ENCODE results near the gene JAK1.

JAK1 gene

DNA sequence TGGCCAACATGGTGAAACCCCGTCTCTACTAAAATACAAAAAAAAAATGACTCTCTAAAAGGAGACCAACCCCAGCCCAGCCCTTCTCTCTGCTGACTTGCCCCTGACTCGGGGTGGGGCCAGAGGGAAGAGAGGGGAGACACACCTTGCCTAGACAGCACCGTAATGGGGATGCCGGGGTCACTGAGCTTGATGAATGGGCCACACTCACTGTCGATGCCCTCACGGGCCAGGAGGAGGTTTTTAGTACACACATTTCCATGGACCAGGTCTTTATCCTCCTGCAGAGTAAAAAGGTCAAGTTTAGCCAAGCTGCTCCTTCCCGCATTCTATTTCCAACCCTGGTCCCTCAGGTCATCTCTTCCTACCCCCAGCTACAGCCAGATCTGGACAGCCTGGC, 121.7 kb downstream of the JAK1 start:
- TF ChIP-seq ZBTB48 (tag by site-specific recombination; IDR thresholded peaks at IDR 0.05) (no peak), ZNF837 (tag by site-specific recombination; IDR thresholded peaks at IDR 0.05) (no peak), WT1 (tag by site-specific recombination; IDR thresholded peaks at IDR 0.05) (no peak), ZSCAN30 (tag by site-specific recombination; IDR thresholded peaks at IDR 0.05) (no peak), ZNF423 (tag by site-specific recombination; IDR thresholded peaks at IDR 0.05) (no peak), ZNF555 (tag by site-specific recombination; conservative IDR thresholded peaks at IDR 0.05) (no peak), KLF9 (tag by site-specific recombination; IDR thresholded peaks at IDR 0.05; ENCODE audit: low read depth) (no peak), IKZF3 (tag by site-specific recombination; IDR thresholded peaks at IDR 0.05) (no peak), ZFP41 (tag by site-specific recombination; IDR thresholded peaks at IDR 0.05; ENCODE audit: borderline replicate concordance) (no peak), ZNF114 (tag by site-specific recombination; IDR thresholded peaks at IDR 0.05) (no peak), ZNF473 (tag by site-specific recombination; IDR thresholded peaks at IDR 0.05) (no peak), ZNF394 (tag by site-specific recombination; IDR thresholded peaks at IDR 0.05; ENCODE audit: borderline replicate concordance) (no peak), RBAK (tag by site-specific recombination; IDR thresholded peaks at IDR 0.05) (no peak), ZNF121 (tag by site-specific recombination; IDR thresholded peaks at IDR 0.05) (no peak), OSR2 (tag by site-specific recombination; IDR thresholded peaks at IDR 0.05) (no peak), ZNF175 (tag by site-specific recombination; IDR thresholded peaks at IDR 0.05) (no peak), ZNF791 (tag by site-specific recombination; IDR thresholded peaks at IDR 0.05) (no peak), MEIS1 (CRISPR knock-in tag; IDR thresholded peaks at IDR 0.05; ENCODE audit: borderline replicate concordance) (no peak)
- TF ChIP-seq, protein P1, sequence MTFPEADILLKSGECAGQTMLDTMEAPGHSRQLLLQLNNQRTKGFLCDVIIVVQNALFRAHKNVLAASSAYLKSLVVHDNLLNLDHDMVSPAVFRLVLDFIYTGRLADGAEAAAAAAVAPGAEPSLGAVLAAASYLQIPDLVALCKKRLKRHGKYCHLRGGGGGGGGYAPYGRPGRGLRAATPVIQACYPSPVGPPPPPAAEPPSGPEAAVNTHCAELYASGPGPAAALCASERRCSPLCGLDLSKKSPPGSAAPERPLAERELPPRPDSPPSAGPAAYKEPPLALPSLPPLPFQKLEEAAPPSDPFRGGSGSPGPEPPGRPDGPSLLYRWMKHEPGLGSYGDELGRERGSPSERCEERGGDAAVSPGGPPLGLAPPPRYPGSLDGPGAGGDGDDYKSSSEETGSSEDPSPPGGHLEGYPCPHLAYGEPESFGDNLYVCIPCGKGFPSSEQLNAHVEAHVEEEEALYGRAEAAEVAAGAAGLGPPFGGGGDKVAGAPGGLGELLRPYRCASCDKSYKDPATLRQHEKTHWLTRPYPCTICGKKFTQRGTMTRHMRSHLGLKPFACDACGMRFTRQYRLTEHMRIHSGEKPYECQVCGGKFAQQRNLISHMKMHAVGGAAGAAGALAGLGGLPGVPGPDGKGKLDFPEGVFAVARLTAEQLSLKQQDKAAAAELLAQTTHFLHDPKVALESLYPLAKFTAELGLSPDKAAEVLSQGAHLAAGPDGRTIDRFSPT (tag by site-specific recombination; IDR thresholded peaks at IDR 0.05), result no peak
- TF ChIP-seq, protein P2, sequence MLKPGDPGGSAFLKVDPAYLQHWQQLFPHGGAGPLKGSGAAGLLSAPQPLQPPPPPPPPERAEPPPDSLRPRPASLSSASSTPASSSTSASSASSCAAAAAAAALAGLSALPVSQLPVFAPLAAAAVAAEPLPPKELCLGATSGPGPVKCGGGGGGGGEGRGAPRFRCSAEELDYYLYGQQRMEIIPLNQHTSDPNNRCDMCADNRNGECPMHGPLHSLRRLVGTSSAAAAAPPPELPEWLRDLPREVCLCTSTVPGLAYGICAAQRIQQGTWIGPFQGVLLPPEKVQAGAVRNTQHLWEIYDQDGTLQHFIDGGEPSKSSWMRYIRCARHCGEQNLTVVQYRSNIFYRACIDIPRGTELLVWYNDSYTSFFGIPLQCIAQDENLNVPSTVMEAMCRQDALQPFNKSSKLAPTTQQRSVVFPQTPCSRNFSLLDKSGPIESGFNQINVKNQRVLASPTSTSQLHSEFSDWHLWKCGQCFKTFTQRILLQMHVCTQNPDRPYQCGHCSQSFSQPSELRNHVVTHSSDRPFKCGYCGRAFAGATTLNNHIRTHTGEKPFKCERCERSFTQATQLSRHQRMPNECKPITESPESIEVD (tag by site-specific recombination; IDR thresholded peaks at IDR 0.05), result no peak
- ChIA-PET POLR2A (no interaction called here), CTCF (no interaction called here)
- no peak overlapping the region for H3K27ac ChIP-seq (ENCODE audit: extremely low read depth, low read depth, low read length)
- no peaks in the 10 kb centered on the region for H3K4me1 ChIP-seq (ENCODE audit: control insufficient read depth, insufficient read depth, low read length)
- peaks cover 0 to 76% of the 10 kb centered on the region in 2 experiments; a peak in 1 of 3 replicates for H3K36me3 ChIP-seq (ENCODE audit: control insufficient read depth in 2 of 2, insufficient read depth in 1 of 2, low read length in 2 of 2)
- no peaks in the 10 kb centered on the region for H3K9me3 ChIP-seq (ENCODE audit: control insufficient read depth, insufficient read depth, low read depth, low read length)
- H3K4me3 ChIP-seq (ENCODE audit: low read depth, low read length), result no peak overlapping the region

DNA sequence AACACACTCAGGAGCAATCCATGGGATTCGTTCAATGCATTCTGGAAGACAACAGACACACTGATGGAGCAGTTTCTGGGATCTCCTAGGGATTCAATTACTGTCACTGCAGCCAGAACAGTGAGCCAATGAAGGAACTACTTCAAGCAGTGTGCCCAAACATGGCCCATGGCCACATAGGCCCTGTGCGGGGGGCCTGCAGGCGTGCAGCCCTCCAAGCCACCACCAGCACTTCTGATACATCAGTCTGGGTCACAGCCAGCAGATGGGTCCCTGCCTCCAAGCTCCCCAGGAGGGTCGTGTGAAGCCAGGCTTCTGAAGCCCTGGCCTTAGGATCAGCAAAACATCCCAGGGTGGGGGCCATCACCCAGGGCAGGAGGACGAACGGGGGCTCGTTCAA, 122.2 kb downstream of the JAK1 start:
- Histone ChIP-seq H3K36me3 (ENCODE audit: control insufficient read depth in 2 of 2, insufficient read depth in 1 of 2, low read length in 2 of 2) (peaks cover under 1 to 77% of the 10 kb centered on the region in 2 experiments; a peak in 2 of 3 replicates), H3K9me3 (ENCODE audit: control insufficient read depth, insufficient read depth, low read depth, low read length) (no peaks in the 10 kb centered on the region), H3K4me1 (ENCODE audit: control insufficient read depth, insufficient read depth, low read length) (no peaks in the 10 kb centered on the region), H3K4me3 (ENCODE audit: low read depth, low read length) (no peak overlapping the region), H3K27ac (ENCODE audit: extremely low read depth, low read depth, low read length) (no peak overlapping the region)
- ChIA-PET POLR2A (no interaction called here), CTCF (no interaction called here)
- TF ChIP-seq SCRT2 (tag by site-specific recombination; IDR thresholded peaks at IDR 0.05), result no peak
- no peak for TF ChIP-seq ZNF169 (tag by site-specific recombination; IDR thresholded peaks at IDR 0.05)
- no peak for TF ChIP-seq ZNF830 (tag by site-specific recombination; IDR thresholded peaks at IDR 0.05; ENCODE audit: low read depth)
- no peak for TF ChIP-seq ZNF24 (tag by site-specific recombination; IDR thresholded peaks at IDR 0.05)
- TF ChIP-seq TRIM28 (IDR thresholded peaks at IDR 0.05; ENCODE audit: borderline replicate concordance, low read length), result no peak
- TF ChIP-seq HOXD13 (CRISPR knock-in tag; IDR thresholded peaks at IDR 0.05; ENCODE audit: borderline replicate concordance), result no peak
- TF ChIP-seq ZNF654 (tag by site-specific recombination; IDR thresholded peaks at IDR 0.05; ENCODE audit: low read depth), result no peak
- no peak for TF ChIP-seq ZNF660 (tag by site-specific recombination; IDR thresholded peaks at IDR 0.05)
- TF ChIP-seq, protein P3, sequence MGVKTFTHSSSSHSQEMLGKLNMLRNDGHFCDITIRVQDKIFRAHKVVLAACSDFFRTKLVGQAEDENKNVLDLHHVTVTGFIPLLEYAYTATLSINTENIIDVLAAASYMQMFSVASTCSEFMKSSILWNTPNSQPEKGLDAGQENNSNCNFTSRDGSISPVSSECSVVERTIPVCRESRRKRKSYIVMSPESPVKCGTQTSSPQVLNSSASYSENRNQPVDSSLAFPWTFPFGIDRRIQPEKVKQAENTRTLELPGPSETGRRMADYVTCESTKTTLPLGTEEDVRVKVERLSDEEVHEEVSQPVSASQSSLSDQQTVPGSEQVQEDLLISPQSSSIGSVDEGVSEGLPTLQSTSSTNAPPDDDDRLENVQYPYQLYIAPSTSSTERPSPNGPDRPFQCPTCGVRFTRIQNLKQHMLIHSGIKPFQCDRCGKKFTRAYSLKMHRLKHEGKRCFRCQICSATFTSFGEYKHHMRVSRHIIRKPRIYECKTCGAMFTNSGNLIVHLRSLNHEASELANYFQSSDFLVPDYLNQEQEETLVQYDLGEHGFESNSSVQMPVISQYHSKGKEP (tag by site-specific recombination; IDR thresholded peaks at IDR 0.05), result no peak
- TF ChIP-seq, protein P4, sequence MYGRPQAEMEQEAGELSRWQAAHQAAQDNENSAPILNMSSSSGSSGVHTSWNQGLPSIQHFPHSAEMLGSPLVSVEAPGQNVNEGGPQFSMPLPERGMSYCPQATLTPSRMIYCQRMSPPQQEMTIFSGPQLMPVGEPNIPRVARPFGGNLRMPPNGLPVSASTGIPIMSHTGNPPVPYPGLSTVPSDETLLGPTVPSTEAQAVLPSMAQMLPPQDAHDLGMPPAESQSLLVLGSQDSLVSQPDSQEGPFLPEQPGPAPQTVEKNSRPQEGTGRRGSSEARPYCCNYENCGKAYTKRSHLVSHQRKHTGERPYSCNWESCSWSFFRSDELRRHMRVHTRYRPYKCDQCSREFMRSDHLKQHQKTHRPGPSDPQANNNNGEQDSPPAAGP (tag by site-specific recombination; IDR thresholded peaks at IDR 0.05), result no peak
- TF ChIP-seq ZNF2 (tag by site-specific recombination; IDR thresholded peaks at IDR 0.05), result no peak
- TF ChIP-seq ZNF76 (tag by site-specific recombination; IDR thresholded peaks at IDR 0.05; ENCODE audit: borderline replicate concordance, low read depth), result no peak
- no peak for TF ChIP-seq SP7 (tag by site-specific recombination; IDR thresholded peaks at IDR 0.05)
- no peak for TF ChIP-seq ZNF701 (tag by site-specific recombination; IDR thresholded peaks at IDR 0.05)

Data from HEK293 (cell line).